Vagina (tissue), 2 donors: ENCODE data around the gene FAM107B. TPM values are rescaled to one million over a fixed set of nuclear protein-coding genes. Genes with fewer than 3 reads are reported as not detected.

ENCODE experiments used
- DNase-seq, 2 donors: peaks; one replicate each; pipeline ENCODE4 v3.0.0-alpha.2; 2017; ENCODE audit errors: extremely low spot score in 2 of 2
- H3K27ac ChIP-seq: fragments of 200-600 bp; sonication (generic); one replicate; pipeline ENCODE4 v1.5.1; 2019
- H3K27me3 ChIP-seq: fragments of 200-600 bp; sonication (generic); one replicate; pipeline ENCODE4 v1.5.1; 2019
- H3K36me3 ChIP-seq, 2 donors: fragments of 200-600 bp; sonication (generic); one replicate each; pipeline ENCODE4 v1.5.1; 2017 to 2019
- H3K4me1 ChIP-seq: fragments of 200-600 bp; sonication (generic); one replicate; pipeline ENCODE4 v1.5.1; 2019
- H3K4me3 ChIP-seq, 2 donors: fragments of 200-600 bp; sonication (generic); 1 replicate in 1 of 2; 2 replicates in 1 of 2; pipeline ENCODE4 v1.5.1; 2016 to 2019
- H3K9me3 ChIP-seq: fragments of 200-600 bp; sonication (generic); one replicate; pipeline ENCODE4 v1.5.1; 2019
- CTCF ChIP-seq, 3 experiments: fragments of 450-650 bp in 2 of 3; fragments of 200-600 bp in 1 of 3; sonication (generic) in 1 of 3; IDR thresholded peaks; one replicate each; pipeline ENCODE4 v1.5.1; 2017 to 2019; ENCODE audit warnings: antibody characterized with exemption in 3 of 3, mild to moderate bottlenecking in 2 of 3, moderate library complexity in 2 of 3
- POLR2A ChIP-seq, 2 donors: fragments of 450-650 bp; IDR thresholded peaks; one replicate each; pipeline ENCODE4 v1.6.1; 2017; ENCODE audit warnings: antibody characterized with exemption in 2 of 2, mild to moderate bottlenecking in 2 of 2, moderate library complexity in 2 of 2
- POLR2AphosphoS5 ChIP-seq, 2 donors: sonication (generic); formaldehyde crosslinking; IDR thresholded peaks; one replicate each; pipeline ENCODE4 v1.9.0; 2017; ENCODE audit warnings: antibody characterized with exemption in 2 of 2, mild to moderate bottlenecking in 2 of 2, low read depth in 1 of 2; ENCODE audit not compliant: insufficient read depth in 1 of 2
- intact Hi-C: fragments of 100-400 bp; cut with DNase I; formaldehyde crosslinking; loops from one replicate; pipeline ENCODE4 v1.15.1; 2023
- total RNA-seq: library from RNA; depleted of rRNA; stranded (reverse); fragments of >200 nt; gene quantifications from one replicate; pipeline ENCODE4 v1.2.3, GENCODE V29; 2016

The FAM107B gene
- total RNA-seq, 1 donor from 2014 or later, result 33.4 TPM

- no peak overlapping the region for H3K27ac ChIP-seq
- no peak for TF ChIP-seq POLR2AphosphoS5 (IDR thresholded peaks at IDR 0.05; ENCODE audit: insufficient read depth in 1 of 2, low read depth in 1 of 2)
- TF ChIP-seq POLR2A (IDR thresholded peaks at IDR 0.05), result no peak
- no peak for TF ChIP-seq CTCF (IDR thresholded peaks at IDR 0.05)
- no peak for DNase-seq
- no peaks in the 10 kb centered on the region for H3K36me3 ChIP-seq
- H3K27me3 ChIP-seq, result no peaks in the 10 kb centered on the region
- no peaks in the 10 kb centered on the region for H3K9me3 ChIP-seq
- intact Hi-C loops, result no loop called here
- H3K4me3 ChIP-seq, result no peak overlapping the region
- H3K4me1 ChIP-seq, result no peaks in the 10 kb centered on the region
Measured at GRCh38 chr10:14798636-14799035, 23.9 kb upstream of the FAM107B start.

GRCh38 chr10:14787938-14788337, 13.2 kb upstream of the FAM107B start:
- Histone ChIP-seq H3K9me3 (no peaks in the 10 kb centered on the region), H3K27ac (no peak overlapping the region), H3K4me3 (no peak overlapping the region), H3K27me3 (no peaks in the 10 kb centered on the region), H3K4me1 (no peaks in the 10 kb centered on the region), H3K36me3 (no peaks in the 10 kb centered on the region)
- no peak for DNase-seq
- intact Hi-C loops, result no loop called here
- no peak for TF ChIP-seq POLR2AphosphoS5 (IDR thresholded peaks at IDR 0.05; ENCODE audit: insufficient read depth in 1 of 2, low read depth in 1 of 2)

- TF ChIP-seq CTCF (IDR thresholded peaks at IDR 0.05), result no peak
- TF ChIP-seq POLR2A (IDR thresholded peaks at IDR 0.05), result no peak
- TF ChIP-seq POLR2AphosphoS5 (IDR thresholded peaks at IDR 0.05; ENCODE audit: insufficient read depth in 1 of 2, low read depth in 1 of 2), result no peak
- intact Hi-C loops, result no loop called here
- no peaks in the 10 kb centered on the region for H3K4me1 ChIP-seq
- no peak overlapping the region for H3K27ac ChIP-seq
- H3K4me3 ChIP-seq, result no peak overlapping the region
- H3K27me3 ChIP-seq, result no peaks in the 10 kb centered on the region
- DNase-seq, result no peak
- H3K9me3 ChIP-seq, result no peaks in the 10 kb centered on the region
- H3K36me3 ChIP-seq, result no peaks in the 10 kb centered on the region
Measured at GRCh38 chr10:14784459-14785055, 9.9 kb upstream of the FAM107B start.

- H3K27me3 ChIP-seq, result no peaks in the 10 kb centered on the region
- TF ChIP-seq CTCF (IDR thresholded peaks at IDR 0.05) (no peak), POLR2A (IDR thresholded peaks at IDR 0.05) (no peak), POLR2AphosphoS5 (IDR thresholded peaks at IDR 0.05; ENCODE audit: insufficient read depth in 1 of 2, low read depth in 1 of 2) (peak in 1 of 2 donors; percentile 22)
- H3K27ac ChIP-seq, result no peak overlapping the region
- no peak for DNase-seq
- no peak overlapping the region for H3K4me3 ChIP-seq
- no peaks in the 10 kb centered on the region for H3K9me3 ChIP-seq
- no peaks in the 10 kb centered on the region for H3K36me3 ChIP-seq
- intact Hi-C loops, result no loop called here
- H3K4me1 ChIP-seq, result no peaks in the 10 kb centered on the region
Measured at GRCh38 chr10:14782691-14783363, 8.1 kb upstream of the FAM107B start.

- Histone ChIP-seq H3K4me1 (no peaks in the 10 kb centered on the region), H3K27ac (no peak overlapping the region), H3K27me3 (no peaks in the 10 kb centered on the region), H3K9me3 (no peaks in the 10 kb centered on the region), H3K4me3 (no peak overlapping the region), H3K36me3 (no peaks in the 10 kb centered on the region)
- TF ChIP-seq POLR2AphosphoS5 (IDR thresholded peaks at IDR 0.05; ENCODE audit: insufficient read depth in 1 of 2, low read depth in 1 of 2), result no peak
- no peak for TF ChIP-seq POLR2A (IDR thresholded peaks at IDR 0.05)
- TF ChIP-seq CTCF (IDR thresholded peaks at IDR 0.05), result no peak
- intact Hi-C loops, result no loop called here
- DNase-seq, result no peak
Measured at GRCh38 chr10:14781763-14782162, 7.1 kb upstream of the FAM107B start.
